NB4 (cell line): ENCODE data around the gene ABCC3.
A peak's percentile ranks its signal among the peaks of the same experiment; 100 is the strongest.
"Not testable (repeated sequence)": the region's sequence is repeated elsewhere in the genome, so short reads cannot be mapped to it uniquely, and the experiment has no call there.

ENCODE experiments used
- DNase-seq: peaks from one replicate; pipeline ENCODE4 v3.0.0; 2010; ENCODE audit warnings: low read depth
- H3K4me3 ChIP-seq: one replicate; pipeline ENCODE4 v1.5.1; 2011; ENCODE audit warnings: mild to moderate bottlenecking, low read depth, low read length, moderate library complexity
- MYC ChIP-seq: IDR thresholded peaks from 2 replicates; pipeline ENCODE4 v1.6.1; 2011; ENCODE audit warnings: low read depth, low read length
- POLR2A ChIP-seq: IDR thresholded peaks from 2 replicates; pipeline ENCODE4 v1.6.1; 2011; ENCODE audit warnings: mild to moderate bottlenecking; ENCODE audit not compliant: insufficient read length; ENCODE audit errors: extremely low read depth
- TF ChIP-seq, protein P1 (sequence below): IDR thresholded peaks from one replicate; pipeline ENCODE4 v1.5.1; 2012; ENCODE audit warnings: low read depth, low read length
- TF ChIP-seq, protein P2 (sequence below): IDR thresholded peaks from 2 replicates; pipeline ENCODE4 v1.6.1; 2011; ENCODE audit warnings: low read depth, low read length

The ABCC3 gene

DNA sequence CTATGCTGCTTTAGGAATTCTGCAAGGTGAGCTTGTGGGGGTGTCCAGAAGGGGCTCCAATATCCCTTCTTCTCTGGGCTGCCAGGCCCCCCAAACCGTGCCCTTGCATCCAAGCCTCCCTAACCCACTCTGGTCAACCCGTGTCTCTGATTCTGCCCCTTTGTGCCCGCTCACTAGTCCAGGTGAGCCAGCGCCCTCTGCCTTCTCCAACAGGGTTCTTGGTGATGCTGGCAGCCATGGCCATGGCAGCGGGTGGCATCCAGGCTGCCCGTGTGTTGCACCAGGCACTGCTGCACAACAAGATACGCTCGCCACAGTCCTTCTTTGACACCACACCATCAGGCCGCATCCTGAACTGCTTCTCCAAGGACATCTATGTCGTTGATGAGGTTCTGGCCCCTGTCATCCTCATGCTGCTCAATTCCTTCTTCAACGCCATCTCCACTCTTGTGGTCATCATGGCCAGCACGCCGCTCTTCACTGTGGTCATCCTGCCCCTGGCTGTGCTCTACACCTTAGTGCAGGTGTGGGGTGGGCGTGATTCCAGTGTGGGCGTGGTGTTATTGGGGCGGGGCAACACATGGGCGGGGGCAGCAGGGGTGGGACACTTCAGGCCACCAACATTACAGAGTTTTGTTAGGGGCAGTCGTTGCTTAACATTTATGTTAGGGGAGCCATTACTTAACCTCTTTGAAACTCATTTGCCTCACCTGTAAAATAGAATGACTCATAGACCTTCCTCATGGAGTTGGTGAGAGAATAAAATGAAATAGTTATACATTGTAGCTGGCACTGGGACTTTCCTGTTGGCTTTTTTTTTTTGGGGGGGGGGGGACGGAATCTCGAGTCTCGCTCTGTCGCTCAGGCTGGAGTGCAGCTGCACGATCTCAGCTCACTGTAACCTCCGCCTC is 41.6 kb downstream of the ABCC3 start:
- H3K4me3 ChIP-seq: no peak overlapping the region
- TF ChIP-seq MYC: no peak
- DNase-seq: no peak

DNA sequence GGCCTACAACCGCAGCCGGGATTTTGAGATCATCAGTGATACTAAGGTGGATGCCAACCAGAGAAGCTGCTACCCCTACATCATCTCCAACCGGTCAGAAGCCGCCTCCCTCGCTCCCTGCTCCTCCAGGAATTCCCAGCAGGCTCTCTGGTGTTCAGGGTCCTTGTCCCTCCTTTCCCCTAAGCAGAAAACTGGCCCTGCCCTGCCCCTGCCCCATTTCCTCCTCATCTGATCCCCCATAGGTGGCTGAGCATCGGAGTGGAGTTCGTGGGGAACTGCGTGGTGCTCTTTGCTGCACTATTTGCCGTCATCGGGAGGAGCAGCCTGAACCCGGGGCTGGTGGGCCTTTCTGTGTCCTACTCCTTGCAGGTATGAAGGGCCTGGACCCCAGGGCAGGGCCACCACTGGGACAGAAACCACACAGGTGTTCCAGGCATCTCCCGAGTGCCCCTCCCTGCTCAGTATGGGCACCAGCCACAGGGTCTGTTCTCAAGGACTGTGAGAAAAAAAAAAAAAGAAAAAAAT is 43.2 kb downstream of the ABCC3 start:
- H3K4me3 ChIP-seq: no peak overlapping the region
- TF ChIP-seq MYC (no peak), POLR2A (no peak)
- TF ChIP-seq, protein P1, sequence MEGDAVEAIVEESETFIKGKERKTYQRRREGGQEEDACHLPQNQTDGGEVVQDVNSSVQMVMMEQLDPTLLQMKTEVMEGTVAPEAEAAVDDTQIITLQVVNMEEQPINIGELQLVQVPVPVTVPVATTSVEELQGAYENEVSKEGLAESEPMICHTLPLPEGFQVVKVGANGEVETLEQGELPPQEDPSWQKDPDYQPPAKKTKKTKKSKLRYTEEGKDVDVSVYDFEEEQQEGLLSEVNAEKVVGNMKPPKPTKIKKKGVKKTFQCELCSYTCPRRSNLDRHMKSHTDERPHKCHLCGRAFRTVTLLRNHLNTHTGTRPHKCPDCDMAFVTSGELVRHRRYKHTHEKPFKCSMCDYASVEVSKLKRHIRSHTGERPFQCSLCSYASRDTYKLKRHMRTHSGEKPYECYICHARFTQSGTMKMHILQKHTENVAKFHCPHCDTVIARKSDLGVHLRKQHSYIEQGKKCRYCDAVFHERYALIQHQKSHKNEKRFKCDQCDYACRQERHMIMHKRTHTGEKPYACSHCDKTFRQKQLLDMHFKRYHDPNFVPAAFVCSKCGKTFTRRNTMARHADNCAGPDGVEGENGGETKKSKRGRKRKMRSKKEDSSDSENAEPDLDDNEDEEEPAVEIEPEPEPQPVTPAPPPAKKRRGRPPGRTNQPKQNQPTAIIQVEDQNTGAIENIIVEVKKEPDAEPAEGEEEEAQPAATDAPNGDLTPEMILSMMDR: no peak
- TF ChIP-seq, protein P2, sequence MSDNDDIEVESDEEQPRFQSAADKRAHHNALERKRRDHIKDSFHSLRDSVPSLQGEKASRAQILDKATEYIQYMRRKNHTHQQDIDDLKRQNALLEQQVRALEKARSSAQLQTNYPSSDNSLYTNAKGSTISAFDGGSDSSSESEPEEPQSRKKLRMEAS: no peak
- no peak for DNase-seq

DNA sequence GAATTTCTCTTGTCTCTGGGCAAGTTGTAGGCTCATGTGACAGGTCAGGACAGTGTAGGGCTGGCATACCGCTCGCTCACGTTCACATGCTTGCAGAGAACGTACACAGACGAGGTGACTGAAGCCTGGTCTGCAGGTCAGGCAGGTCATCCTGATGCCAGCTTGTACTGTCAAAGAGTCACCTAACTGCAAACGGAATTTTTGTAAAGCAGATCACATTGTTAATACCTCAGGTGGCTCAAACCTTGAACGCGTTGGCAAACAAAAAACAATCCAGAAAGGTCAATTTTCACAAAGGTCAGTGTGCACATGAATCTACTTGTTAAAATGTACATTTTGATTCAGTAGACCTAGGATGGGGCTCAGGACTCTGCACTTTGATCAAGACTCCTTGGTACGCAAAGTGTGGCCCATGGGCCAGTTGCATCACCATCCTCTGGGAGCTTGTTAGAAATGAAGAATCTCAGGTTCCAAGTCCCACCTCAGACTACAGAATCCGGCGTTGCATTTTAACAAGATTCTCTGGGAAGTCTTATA is 44.4 kb downstream of the ABCC3 start:
- DNase-seq: no peak
- H3K4me3 ChIP-seq: no peak overlapping the region
- TF ChIP-seq, protein P1: no peak
- TF ChIP-seq POLR2A (no peak), MYC (no peak)
- TF ChIP-seq, protein P2: no peak

DNA sequence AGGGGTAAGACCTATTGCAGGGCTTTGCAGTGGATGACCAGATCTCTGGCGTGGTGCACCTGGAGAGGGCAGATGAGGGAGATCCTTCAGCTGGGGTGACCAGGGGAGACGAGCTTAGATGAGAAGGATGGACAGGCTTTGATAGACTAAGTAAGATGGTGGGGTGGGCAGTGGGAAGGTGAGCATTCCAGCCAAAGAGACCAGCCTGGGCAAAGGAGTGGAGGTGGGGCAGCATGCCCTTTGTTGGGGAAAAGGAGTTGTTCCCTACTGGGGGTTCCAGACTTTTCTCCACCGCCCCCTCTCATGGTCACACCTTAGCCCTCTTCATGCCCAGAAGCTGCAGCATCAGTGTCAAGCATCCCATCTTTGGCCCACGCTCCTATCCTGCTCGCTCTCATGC is 45.4 kb downstream of the ABCC3 start:
- no peak for DNase-seq
- TF ChIP-seq MYC (no peak), POLR2A (no peak)
- TF ChIP-seq, protein P1: no peak
- TF ChIP-seq, protein P2: no peak
- no peak overlapping the region for H3K4me3 ChIP-seq

DNA sequence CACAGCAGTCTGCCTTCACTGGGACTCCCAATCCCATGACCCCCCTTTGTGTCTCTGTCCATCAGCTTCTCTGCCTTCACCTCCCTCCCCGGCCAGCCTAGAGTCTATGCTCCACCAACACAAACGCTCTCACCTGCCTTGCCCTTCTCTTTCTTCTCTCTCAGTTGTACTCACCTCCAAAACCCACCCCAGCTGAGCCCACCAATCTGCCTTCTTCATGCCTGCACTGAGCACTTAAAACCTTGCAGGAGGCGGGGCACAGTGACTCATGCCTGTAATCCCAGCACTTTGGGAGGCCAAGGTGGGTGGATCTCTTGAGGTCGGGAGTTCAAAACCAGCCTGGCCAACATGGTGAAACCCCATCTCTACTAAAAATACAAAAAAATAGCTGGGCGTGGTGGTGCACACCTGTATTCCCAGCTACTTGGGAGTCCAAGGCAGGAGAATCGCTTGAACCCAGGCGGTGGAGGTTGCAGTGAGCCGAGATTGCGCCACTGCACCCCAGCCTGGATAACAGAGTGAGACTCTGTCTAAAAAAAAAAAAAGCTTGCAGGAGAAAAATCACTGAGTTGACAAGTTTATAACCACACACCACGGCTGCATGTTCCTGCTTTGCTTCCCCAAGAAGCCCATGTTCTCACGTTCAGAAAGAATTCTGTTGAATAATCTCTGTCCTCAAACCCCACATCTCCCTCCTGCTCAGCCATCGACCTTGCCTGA is 46.0 kb downstream of the ABCC3 start:
- not testable (repeated sequence) for DNase-seq, H3K4me3 ChIP-seq

DNA sequence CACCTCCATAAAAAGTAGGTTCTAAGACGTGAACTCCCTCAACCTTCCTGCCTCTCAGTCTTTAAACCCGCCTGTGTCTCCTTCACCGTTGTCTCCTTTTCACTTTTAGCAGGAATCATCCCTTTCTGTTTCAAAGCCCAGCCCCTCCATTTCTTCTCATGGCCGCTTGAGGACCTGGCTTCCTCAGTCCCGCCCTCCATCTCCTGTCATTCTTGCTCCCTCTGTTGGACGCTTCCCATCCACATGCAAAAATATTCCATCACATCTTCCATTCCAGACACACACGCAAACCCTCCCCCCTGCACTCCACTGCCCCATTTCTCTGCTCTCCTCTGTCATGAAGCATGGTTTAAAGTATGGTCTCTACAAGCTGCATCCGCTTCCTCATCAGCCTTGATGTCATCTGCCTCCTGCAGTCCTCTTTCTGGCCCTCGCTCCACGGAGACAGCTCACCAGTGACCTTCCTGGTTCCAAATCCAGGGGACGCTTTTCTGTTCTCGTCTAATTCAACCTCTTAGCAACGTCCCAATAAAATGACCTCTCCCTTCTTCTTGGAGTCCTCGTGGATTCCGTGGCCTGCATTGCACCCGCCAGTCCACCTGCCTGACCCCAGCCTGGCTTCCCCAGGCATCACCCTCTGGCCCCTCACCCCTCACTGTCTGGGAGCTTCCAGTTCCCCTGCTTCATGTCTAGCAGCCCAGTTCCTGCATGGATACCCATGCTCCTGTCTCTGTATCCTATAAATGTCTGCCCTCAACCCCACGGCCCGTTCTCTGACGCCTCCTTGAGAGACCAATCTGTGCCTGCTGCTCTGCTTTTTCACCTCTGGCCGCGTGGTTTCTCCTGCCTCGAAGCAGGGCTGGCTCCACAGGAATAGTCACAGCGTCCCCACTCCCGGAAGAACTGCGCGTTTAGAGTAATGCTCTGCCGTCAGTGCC is 46.9 kb downstream of the ABCC3 start:
- TF ChIP-seq POLR2A: no peak
- TF ChIP-seq, protein P2: no peak
- TF ChIP-seq MYC: no peak
- TF ChIP-seq, protein P1: no peak
- no peak overlapping the region for H3K4me3 ChIP-seq
- DNase-seq: peak; percentile 36
